H1 (cell line): ENCODE data around the gene SPR. TPM values are rescaled to one million over a fixed set of nuclear protein-coding genes. Genes with fewer than 3 reads are reported as not detected.

Experiments used
- CHD1 ChIP-seq: IDR thresholded peaks from 2 replicates; pipeline ENCODE4 v1.6.1; 2012; ENCODE audit warnings: low read depth, low read length, improper control_type of control experiment
- CTBP2 ChIP-seq: IDR thresholded peaks from 2 replicates; pipeline ENCODE4 v1.7.0; 2011; ENCODE audit warnings: borderline replicate concordance, mild to moderate bottlenecking, moderate library complexity, mixed read lengths, low read length; ENCODE audit not compliant: insufficient read depth, insufficient read length
- HDAC2 ChIP-seq, 2 experiments: fragments of 300-600 bp in 1 of 2; sonication (generic) in 1 of 2; IDR thresholded peaks; 2 replicates each; pipeline ENCODE4 v1.6.1; 2011 to 2012; ENCODE audit warnings: low read depth in 2 of 2, low read length in 2 of 2, mild to moderate bottlenecking in 2 of 2, moderate library complexity in 2 of 2, borderline replicate concordance in 1 of 2, inconsistent platforms in 1 of 2
- HDAC6 ChIP-seq: IDR thresholded peaks from one replicate; pipeline ENCODE4 v1.7.1; 2012; ENCODE audit warnings: low read depth, mild to moderate bottlenecking, inconsistent platforms, low read length, moderate library complexity
- POLR2A ChIP-seq, 2 experiments: IDR thresholded peaks; 1 replicate in 1 of 2; 2 replicates in 1 of 2; pipeline ENCODE4 v1.6.1; 2011; ENCODE audit warnings: low read depth in 2 of 2, low read length in 2 of 2, mild to moderate bottlenecking in 2 of 2; ENCODE audit errors: control extremely low read depth in 1 of 2
- POLR2AphosphoS5 ChIP-seq: IDR thresholded peaks from 2 replicates; pipeline ENCODE4 v1.6.1; 2011; ENCODE audit warnings: low read depth, low read length
- RNF2 ChIP-seq: fragments of 200-900, 300-1000 bp; sonication (generic); IDR thresholded peaks from 2 replicates; pipeline ENCODE4 v1.7.1; 2016; ENCODE audit warnings: borderline replicate concordance, low read depth, mild to moderate bottlenecking, antibody characterized with exemption, low read length; ENCODE audit not compliant: poor library complexity, severe bottlenecking; ENCODE audit errors: missing control alignments
- SP1 ChIP-seq: IDR thresholded peaks from 2 replicates; pipeline ENCODE4 v1.6.1; 2011; ENCODE audit warnings: low read depth, low read length
- TCF12 ChIP-seq: IDR thresholded peaks from 2 replicates; pipeline ENCODE4 v1.6.1; 2011; ENCODE audit warnings: low read depth, mild to moderate bottlenecking, low read length
- TEAD4 ChIP-seq: IDR thresholded peaks from 2 replicates; pipeline ENCODE4 v1.6.1; 2012; ENCODE audit warnings: low read depth, low read length, inconsistent platforms, mixed read lengths
- polyA plus RNA-seq, 7 experiments: library from polyadenylated mRNA; depleted of rRNA in 3 of 7; stranded (reverse) in 5 of 7; unstranded in 2 of 7; fragments of >200 nt in 5 of 7; fragments of 200-250 nt in 2 of 7; gene quantifications; 1 replicate in 5 of 7; 2 replicates in 1 of 7; 4 replicates in 1 of 7; pipeline versions ENCODE4 v1.2.1 to v1.2.3, GENCODE V29; 2011 to 2013; ENCODE audit warnings: missing spikeins in 2 of 7, mixed read lengths in 2 of 7
- total RNA-seq: library from RNA; stranded (reverse); fragmentation: NEBNext Ultra II Directional; extraction: Animal tissue kit (Norgen Biotek cat#: 25700); gene quantifications from 2 replicates; pipeline ENCODE4 v1.2.1, GENCODE V29; 2021

SPR gene
- total and polyA plus RNA-seq, 2 of the 8 experiments (the other 6 are each of a cell fraction or from before 2014, with no cell fraction given) = 4.5 to 11.5 TPM

- TF ChIP-seq POLR2AphosphoS5 (no peak), TCF12 (no peak), HDAC6 (no peak), HDAC2 (IDR thresholded peaks at IDR 0.05; ENCODE audit: borderline replicate concordance in 1 of 2, low read depth in 2 of 2, low read length in 2 of 2) (no peak), CTBP2 (no peak), POLR2A (IDR thresholded peaks at IDR 0.05; ENCODE audit: control extremely low read depth in 1 of 2, low read depth in 2 of 2, low read length in 2 of 2) (no peak), TEAD4 (no peak), CHD1 (no peak), RNF2 (peak; percentile 56), SP1 (0 out of 2 replicates have a peak, but pooled peaks have one; percentile 24)
These were observed 28.2 kb downstream of the SPR start (continued) for GRCh38 chr2:72915320-72915906.
